NCI-H2081 treated with DMSO at 0.1 percent for 48 hours (cell line): Measurements from ENCODE around the gene CLDN8.

Experiments
- DNase-seq: peaks from one replicate; lab custom pipeline; 2025; lab: John Stamatoyannopoulos, UW

The CLDN8 gene

GRCh38 chr21:30216041-30216723 is at the start of gene CLDN8:
Gene CLDN8, minus strand, starts transcription at chr21:30216097. Its CDS starts 172 bp downstream, at chr21:30215925.
- DNase-seq = no peak

GRCh38 chr21:30257773-30258172 is 41.9 kb upstream of the CLDN8 start:
- no peak for DNase-seq

GRCh38 chr21:30256100-30256499 is 40.2 kb upstream of the CLDN8 start:
- no peak for DNase-seq

- no peak for DNase-seq
Measured at GRCh38 chr21:30255679-30256078, 39.8 kb upstream of the CLDN8 start.

GRCh38 chr21:30251781-30252180 is 35.9 kb upstream of the CLDN8 start:
- no peak for DNase-seq

GRCh38 chr21:30249936-30250335 is 34.0 kb upstream of the CLDN8 start:
- DNase-seq = no peak

GRCh38 chr21:30248844-30249243 is 32.9 kb upstream of the CLDN8 start:
- no peak for DNase-seq

- DNase-seq = no peak
Measured at GRCh38 chr21:30245061-30245460, 29.2 kb upstream of the CLDN8 start.

- DNase-seq = no peak
Measured at GRCh38 chr21:30243691-30244090, 27.8 kb upstream of the CLDN8 start.

GRCh38 chr21:30240661-30241060 is 24.8 kb upstream of the CLDN8 start:
- no peak for DNase-seq

- DNase-seq = no peak
Measured at GRCh38 chr21:30238168-30238567, 22.3 kb upstream of the CLDN8 start.

- DNase-seq = no peak
Measured at GRCh38 chr21:30234643-30235042, 18.7 kb upstream of the CLDN8 start.

GRCh38 chr21:30234050-30234449 is 18.2 kb upstream of the CLDN8 start:
- no peak for DNase-seq

GRCh38 chr21:30233228-30234020 is 17.5 kb upstream of the CLDN8 start:
- no peak for DNase-seq

GRCh38 chr21:30232011-30232410 is 16.1 kb upstream of the CLDN8 start:
- no peak for DNase-seq

- no peak for DNase-seq
Measured at GRCh38 chr21:30227633-30228404, 11.9 kb upstream of the CLDN8 start.

GRCh38 chr21:30227128-30227527 is 11.2 kb upstream of the CLDN8 start:
- no peak for DNase-seq

- DNase-seq = no peak
Measured at GRCh38 chr21:30223596-30223995, 7.7 kb upstream of the CLDN8 start.

- no peak for DNase-seq
Measured at GRCh38 chr21:30222724-30223123, 6.8 kb upstream of the CLDN8 start.

- DNase-seq = no peak
Measured at GRCh38 chr21:30211071-30211470, 4.8 kb downstream of the CLDN8 start.

GRCh38 chr21:30209601-30210000 is 6.3 kb downstream of the CLDN8 start:
- no peak for DNase-seq

- DNase-seq = no peak
Measured at GRCh38 chr21:30207252-30207579, 8.7 kb downstream of the CLDN8 start.
